Esophagus muscularis mucosa (tissue), 4 donors: ENCODE data around the gene COL26A1. TPM values are rescaled to one million over a fixed set of nuclear protein-coding genes. Genes with fewer than 3 reads are reported as not detected.

Source experiments
- DNase-seq: peaks from one replicate; pipeline ENCODE4 v3.0.0-alpha.2; 2017; ENCODE audit errors: extremely low spot score
- H3K27ac ChIP-seq, 4 donors: fragments of 200-600 bp; sonication (generic); replicated peaks in 1 of 4; 1 replicate in 3 of 4; 2 replicates in 1 of 4; pipeline ENCODE4 v1.5.1; 2016 to 2019; ENCODE audit warnings: mild to moderate bottlenecking in 1 of 4
- H3K27me3 ChIP-seq, 4 donors: fragments of 200-600 bp; sonication (generic); one replicate each; pipeline versions ENCODE4 v1.5.1 to v1.6.0; 2016 to 2019
- H3K36me3 ChIP-seq, 4 donors: fragments of 200-600 bp; sonication (generic); one replicate each; pipeline ENCODE4 v1.5.1; 2016 to 2019
- H3K4me1 ChIP-seq, 4 donors: fragments of 200-600 bp; sonication (generic); one replicate each; pipeline ENCODE4 v1.5.1; 2016 to 2019
- H3K4me3 ChIP-seq, 4 donors: fragments of 200-600 bp; sonication (generic); 1 replicate in 2 of 4; 2 replicates in 2 of 4; pipeline ENCODE4 v1.5.1; 2016 to 2019; ENCODE audit warnings: mild to moderate bottlenecking in 4 of 4, moderate library complexity in 1 of 4
- H3K9me3 ChIP-seq, 4 donors: fragments of 200-600 bp; sonication (generic); 1 replicate in 3 of 4; 2 replicates in 1 of 4; pipeline ENCODE4 v1.5.1; 2016 to 2019
- CTCF ChIP-seq, 3 experiments: fragments of 200-600 bp in 2 of 3; fragments of 450-650 bp in 1 of 3; sonication (generic) in 2 of 3; IDR thresholded peaks; one replicate each; pipeline ENCODE4 v1.5.1; 2017 to 2019; ENCODE audit warnings: antibody characterized with exemption in 3 of 3, mild to moderate bottlenecking in 2 of 3, moderate library complexity in 1 of 3
- EP300 ChIP-seq: sonication (generic); formaldehyde crosslinking; IDR thresholded peaks from one replicate; pipeline ENCODE4 v1.6.1; 2017; ENCODE audit warnings: antibody characterized with exemption
- POLR2A ChIP-seq: fragments of 450-650 bp; IDR thresholded peaks from one replicate; pipeline ENCODE4 v1.6.1; 2017; ENCODE audit warnings: antibody characterized with exemption, moderate library complexity, mild to moderate bottlenecking, low read depth
- POLR2AphosphoS5 ChIP-seq, 2 donors: sonication (generic); formaldehyde crosslinking; IDR thresholded peaks; one replicate each; pipeline ENCODE4 v1.6.1; 2017; ENCODE audit warnings: antibody characterized with exemption in 2 of 2
- WGBS: methylation state at CpG from one replicate; pipeline ENCODE4 v1.1.5; 2018; 5-methylcytosine and 5-hydroxymethylcytosine counted together
- intact Hi-C: fragments of 100-400 bp; cut with DNase I; formaldehyde crosslinking; loops from one replicate; pipeline ENCODE4 v1.15.1; 2023
- total RNA-seq, 4 donors: library from RNA; depleted of rRNA; stranded (reverse); fragments of >200 nt; gene quantifications; one replicate each; pipeline versions ENCODE4 v1.1.0 to v1.2.1, GENCODE V29; 2016

COL26A1 gene
- total RNA-seq, 4 donors from 2014 or later, result not detected

GRCh38 chr7:101554584-101555268 lies 192.1 kb downstream of the COL26A1 start:
- intact Hi-C loops, result no loop called here
- H3K4me3 ChIP-seq, result no peak overlapping the region
- no peak overlapping the region for H3K27ac ChIP-seq
- TF ChIP-seq CTCF (IDR thresholded peaks at IDR 0.05) (no peak), POLR2AphosphoS5 (IDR thresholded peaks at IDR 0.05) (no peak), POLR2A (no peak), EP300 (no peak)
- H3K36me3 ChIP-seq, result no peaks in the 10 kb centered on the region
- H3K27me3 ChIP-seq, result peaks cover 0 to 28% (median 0%) of the 10 kb centered on the region in 4 donors
- H3K4me1 ChIP-seq, result no peaks in the 10 kb centered on the region
- 88% methylated on average over 6 of the region's 6 CpGs for WGBS
- no peaks in the 10 kb centered on the region for H3K9me3 ChIP-seq
- DNase-seq, result no peak

- TF ChIP-seq CTCF (IDR thresholded peaks at IDR 0.05) (no peak), EP300 (no peak), POLR2AphosphoS5 (IDR thresholded peaks at IDR 0.05) (no peak), POLR2A (no peak)
- peaks cover 0 to 27% (median 0%) of the 10 kb centered on the region in 4 donors for H3K27me3 ChIP-seq
- intact Hi-C loops, result no loop called here
- H3K4me3 ChIP-seq, result no peak overlapping the region
- no peak overlapping the region for H3K27ac ChIP-seq
- no peaks in the 10 kb centered on the region for H3K36me3 ChIP-seq
- H3K9me3 ChIP-seq, result no peaks in the 10 kb centered on the region
- DNase-seq, result no peak
- WGBS, result 87% methylated on average over 4 of the region's 12 CpGs
- no peaks in the 10 kb centered on the region for H3K4me1 ChIP-seq
These were observed 192.7 kb downstream of the COL26A1 start for GRCh38 chr7:101555269-101555920.

GRCh38 chr7:101555921-101556275 lies 193.2 kb downstream of the COL26A1 start:
- Histone ChIP-seq H3K36me3 (no peaks in the 10 kb centered on the region), H3K9me3 (no peaks in the 10 kb centered on the region), H3K27me3 (peaks cover 0 to 27% (median 0%) of the 10 kb centered on the region in 4 donors), H3K27ac (no peak overlapping the region), H3K4me1 (no peaks in the 10 kb centered on the region), H3K4me3 (no peak overlapping the region)
- intact Hi-C loops, result no loop called here
- TF ChIP-seq POLR2A (no peak), EP300 (no peak), POLR2AphosphoS5 (IDR thresholded peaks at IDR 0.05) (no peak), CTCF (IDR thresholded peaks at IDR 0.05) (no peak)
- 87% methylated on average over 3 of the region's 3 CpGs for WGBS
- DNase-seq, result no peak

- intact Hi-C loops, result no loop called here
- no peaks in the 10 kb centered on the region for H3K9me3 ChIP-seq
- WGBS, result 73% methylated on average over 1 of the region's 1 CpG
- H3K27ac ChIP-seq, result no peak overlapping the region
- TF ChIP-seq CTCF (IDR thresholded peaks at IDR 0.05), result no peak
- no peak for TF ChIP-seq EP300
- no peak for TF ChIP-seq POLR2A
- TF ChIP-seq POLR2AphosphoS5 (IDR thresholded peaks at IDR 0.05), result no peak
- H3K36me3 ChIP-seq, result no peaks in the 10 kb centered on the region
- peaks cover 0 to 27% (median 0%) of the 10 kb centered on the region in 4 donors for H3K27me3 ChIP-seq
- no peaks in the 10 kb centered on the region for H3K4me1 ChIP-seq
- no peak overlapping the region for H3K4me3 ChIP-seq
- DNase-seq, result no peak
These were observed 193.8 kb downstream of the COL26A1 start for GRCh38 chr7:101556453-101556968.
